OCI-LY7 (cell line): ENCODE data around the gene NSD1.

ENCODE experiments used
- EZH2phosphoT487 ChIP-seq: fragments of 200-600 bp; sonication (generic); IDR thresholded peaks from 2 replicates; pipeline ENCODE4 v1.6.1; 2018; ENCODE audit warnings: low read depth, borderline replicate concordance, mild to moderate bottlenecking, mixed run types, antibody characterized with exemption, low read length, moderate library complexity, mixed read lengths
- TF ChIP-seq, protein P1 (sequence below): fragments of 200-600 bp; sonication (generic); conservative IDR thresholded peaks from 2 replicates; pipeline ENCODE4 v1.5.1; 2014; ENCODE audit warnings: mild to moderate bottlenecking, antibody characterized with exemption, low read length, moderate library complexity, mixed read lengths

DNA sequence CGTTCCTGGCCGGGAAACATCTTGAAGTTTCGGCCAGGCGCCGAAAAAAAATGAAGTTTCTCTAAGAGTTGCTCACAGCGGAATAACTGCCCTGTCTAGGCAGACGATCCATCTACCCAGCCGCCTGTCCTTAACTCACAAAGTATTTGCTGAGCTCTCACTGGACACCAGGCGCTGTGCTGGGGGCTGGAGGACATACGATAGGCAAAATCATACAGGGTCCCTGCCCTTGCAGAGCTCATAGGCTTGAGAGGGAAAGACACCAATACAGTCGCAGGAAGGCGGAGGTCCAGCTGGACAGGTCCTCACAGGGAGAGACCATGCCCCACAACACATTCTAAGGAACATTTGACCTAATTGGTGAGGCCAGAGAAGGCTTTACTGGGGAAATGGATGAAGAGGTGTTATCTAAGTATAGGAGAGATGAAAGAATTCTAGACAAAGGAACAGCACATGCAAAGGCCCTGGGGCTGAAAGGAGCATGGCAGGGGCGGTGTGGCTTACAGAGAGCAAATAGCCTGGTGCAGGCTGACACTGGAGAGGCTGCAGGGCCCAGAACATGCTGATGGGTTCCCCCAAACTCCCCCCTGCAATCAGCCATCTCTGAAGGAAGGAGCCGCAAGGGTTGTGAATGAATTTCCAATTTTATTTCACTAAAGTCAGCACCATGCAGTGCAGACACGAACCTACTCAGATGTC lies 180.1 kb downstream of the NSD1 start:
- TF ChIP-seq, protein P1, sequence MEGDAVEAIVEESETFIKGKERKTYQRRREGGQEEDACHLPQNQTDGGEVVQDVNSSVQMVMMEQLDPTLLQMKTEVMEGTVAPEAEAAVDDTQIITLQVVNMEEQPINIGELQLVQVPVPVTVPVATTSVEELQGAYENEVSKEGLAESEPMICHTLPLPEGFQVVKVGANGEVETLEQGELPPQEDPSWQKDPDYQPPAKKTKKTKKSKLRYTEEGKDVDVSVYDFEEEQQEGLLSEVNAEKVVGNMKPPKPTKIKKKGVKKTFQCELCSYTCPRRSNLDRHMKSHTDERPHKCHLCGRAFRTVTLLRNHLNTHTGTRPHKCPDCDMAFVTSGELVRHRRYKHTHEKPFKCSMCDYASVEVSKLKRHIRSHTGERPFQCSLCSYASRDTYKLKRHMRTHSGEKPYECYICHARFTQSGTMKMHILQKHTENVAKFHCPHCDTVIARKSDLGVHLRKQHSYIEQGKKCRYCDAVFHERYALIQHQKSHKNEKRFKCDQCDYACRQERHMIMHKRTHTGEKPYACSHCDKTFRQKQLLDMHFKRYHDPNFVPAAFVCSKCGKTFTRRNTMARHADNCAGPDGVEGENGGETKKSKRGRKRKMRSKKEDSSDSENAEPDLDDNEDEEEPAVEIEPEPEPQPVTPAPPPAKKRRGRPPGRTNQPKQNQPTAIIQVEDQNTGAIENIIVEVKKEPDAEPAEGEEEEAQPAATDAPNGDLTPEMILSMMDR, result no peak
- TF ChIP-seq EZH2phosphoT487, result no peak
